Pancreas (tissue), 10 donors: Measurements from ENCODE around the gene NLGN1. TPM values are rescaled to one million over a fixed set of nuclear protein-coding genes. Genes with fewer than 3 reads are reported as not detected.

Experiments
- ATAC-seq, 4 donors: fragments of 200-7000 bp; cut with Tn5 transposase; one replicate each; pipeline versions ENCODE4 v1.8.0 to v1.9.1; 2020; ENCODE audit warnings: mild to moderate bottlenecking in 4 of 4, moderate library complexity in 4 of 4
- DNase-seq, 6 donors: peaks; one replicate each; pipeline ENCODE4 v3.0.0-alpha.2; 2020
- FAIRE-seq: peaks from 2 replicates; lab custom pipeline; 2012; peaks lifted over from hg19 to GRCh38; lab: Jason Lieb, UNC
- H3K27ac ChIP-seq, 4 donors: fragments of 200-600 bp; sonication (generic); 1 replicate in 3 of 4; 2 replicates in 1 of 4; pipeline versions ENCODE4 v1.5.0 to v1.8.0; 2020
- H3K27me3 ChIP-seq, 4 donors: fragments of 200-600 bp; one replicate each; pipeline ENCODE4 v1.8.0; 2021
- H3K36me3 ChIP-seq, 3 donors: fragments of 200-600 bp; sonication (generic) in 1 of 3; one replicate each; pipeline versions ENCODE4 v1.5.0 to v1.8.0; 2020 to 2021
- H3K4me1 ChIP-seq, 3 donors: fragments of 200-600 bp; one replicate each; pipeline ENCODE4 v1.8.0; 2021
- H3K4me3 ChIP-seq, 4 donors: fragments of 200-600 bp; sonication (generic) in 2 of 4; one replicate each; pipeline versions ENCODE4 v1.5.0 to v1.8.0; 2020 to 2021
- H3K9me3 ChIP-seq, 4 donors: fragments of 200-600 bp; one replicate each; pipeline ENCODE4 v1.8.0; 2021
- WGBS, 2 donors: extraction: QIAGEN DNeasy Blood & Tissue Kit; methylation state at CpG; one replicate each; pipeline ENCODE4 v1.1.7; 2013; 5-methylcytosine and 5-hydroxymethylcytosine counted together
- intact Hi-C, 3 donors: fragments of 100-400 bp; cut with DNase I; formaldehyde crosslinking; loops; one replicate each; pipeline versions ENCODE4 v1.11.1 to v1.14.2; 2022
- polyA plus RNA-seq, 2 donors: library from polyadenylated mRNA; stranded (reverse); fragments of 200-250 nt; gene quantifications; one replicate each; pipeline ENCODE4 v1.2.3, GENCODE V29; 2013
- total RNA-seq, 6 donors: library from RNA; stranded (reverse); fragmentation: NEBNext Ultra II Directional in 4 of 6; extraction: Animal tissue kit (Norgen Biotek cat#: 25700) in 4 of 6; gene quantifications; one replicate each; pipeline versions ENCODE4 v1.2.1 to v1.2.4, GENCODE V29; 2021 to 2023
- TF ChIP-seq, protein P1 (sequence below), 4 donors: fragments of 200-600 bp; sonication (generic) in 3 of 4; IDR thresholded peaks; one replicate each; pipeline versions ENCODE4 v1.5.0 to v1.8.0; 2021; ENCODE audit warnings: antibody characterized with exemption in 4 of 4
- donor health status: healthy with polysubstance abuse.
- donor health status: DM: no; HTN: no; CAD: no; lungs with moderate emphysema.
- donor health status: DM: no; HTN: no; CAD: no.
- donor health status: control.
- donor health status: control.
- donor health status: Bipolar disorder and iron deficiency.
- donor health status: DM: yes; HTN: yes; CAD: no.
- donor health status: DM: no; HTN: no; CAD: no.
- donor health status: DM: no; HTN: no; CAD: no.
- donor health status: DM: yes; HTN: yes; CAD: no.

Gene NLGN1
- total and polyA plus RNA-seq, 8 donors = 0.49 to 2.3 (median 0.84) TPM

DNA sequence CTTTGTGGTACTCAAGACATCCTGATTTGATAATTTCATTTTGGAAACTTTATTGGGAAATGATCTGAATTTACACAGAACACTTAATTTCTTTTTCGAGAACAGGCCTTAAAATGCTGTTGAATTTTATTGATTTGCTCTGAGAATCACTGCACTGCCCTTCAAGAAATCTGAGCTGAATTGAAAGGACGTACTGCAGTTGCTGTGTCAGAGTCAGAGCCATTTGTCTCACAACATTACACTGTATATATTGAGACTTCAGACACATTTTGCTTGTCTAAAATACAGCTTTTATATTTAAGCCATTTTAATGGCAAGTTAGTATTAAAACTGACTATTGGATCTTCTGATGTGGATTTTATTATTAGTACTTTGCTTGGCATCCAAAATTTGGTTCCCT, 504.1 kb downstream of the NLGN1 start:
- H3K27ac ChIP-seq = no peak overlapping the region
- no peaks in the 10 kb centered on the region for H3K27me3 ChIP-seq
- H3K9me3 ChIP-seq = no peaks in the 10 kb centered on the region
- H3K4me3 ChIP-seq = no peak overlapping the region
- no peak for FAIRE-seq
- no peak for ATAC-seq
- no peaks in the 10 kb centered on the region for H3K4me1 ChIP-seq
- intact Hi-C loops = no loop called here
- TF ChIP-seq, protein P1, sequence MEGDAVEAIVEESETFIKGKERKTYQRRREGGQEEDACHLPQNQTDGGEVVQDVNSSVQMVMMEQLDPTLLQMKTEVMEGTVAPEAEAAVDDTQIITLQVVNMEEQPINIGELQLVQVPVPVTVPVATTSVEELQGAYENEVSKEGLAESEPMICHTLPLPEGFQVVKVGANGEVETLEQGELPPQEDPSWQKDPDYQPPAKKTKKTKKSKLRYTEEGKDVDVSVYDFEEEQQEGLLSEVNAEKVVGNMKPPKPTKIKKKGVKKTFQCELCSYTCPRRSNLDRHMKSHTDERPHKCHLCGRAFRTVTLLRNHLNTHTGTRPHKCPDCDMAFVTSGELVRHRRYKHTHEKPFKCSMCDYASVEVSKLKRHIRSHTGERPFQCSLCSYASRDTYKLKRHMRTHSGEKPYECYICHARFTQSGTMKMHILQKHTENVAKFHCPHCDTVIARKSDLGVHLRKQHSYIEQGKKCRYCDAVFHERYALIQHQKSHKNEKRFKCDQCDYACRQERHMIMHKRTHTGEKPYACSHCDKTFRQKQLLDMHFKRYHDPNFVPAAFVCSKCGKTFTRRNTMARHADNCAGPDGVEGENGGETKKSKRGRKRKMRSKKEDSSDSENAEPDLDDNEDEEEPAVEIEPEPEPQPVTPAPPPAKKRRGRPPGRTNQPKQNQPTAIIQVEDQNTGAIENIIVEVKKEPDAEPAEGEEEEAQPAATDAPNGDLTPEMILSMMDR (IDR thresholded peaks at IDR 0.05) = no peak
- WGBS, 2 donors = 58 to 66% methylated on average over 2 of the region's 2 CpGs
- DNase-seq = no peak
- H3K36me3 ChIP-seq = no peaks in the 10 kb centered on the region

DNA sequence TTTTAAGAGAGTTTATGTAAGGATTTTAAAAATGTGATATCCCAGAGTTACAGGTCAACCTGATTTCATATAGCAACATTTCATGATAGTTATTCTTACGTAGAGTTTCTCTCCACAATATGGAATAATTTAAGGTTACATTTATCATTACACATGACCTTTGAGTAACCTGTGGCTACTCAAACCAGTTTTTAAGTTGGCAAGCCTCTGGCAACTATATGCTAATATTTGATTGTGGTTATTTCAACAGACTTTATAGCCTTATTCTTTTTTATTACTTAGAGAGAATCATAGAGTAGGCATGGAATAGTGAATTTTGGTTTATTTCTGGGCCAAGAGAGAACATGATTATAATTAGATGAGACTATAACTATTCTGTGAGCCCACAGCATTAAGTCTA, 504.9 kb downstream of the NLGN1 start:
- no peak for DNase-seq
- 84 to 100% methylated on average over 1 of the region's 1 CpG for WGBS, 2 donors
- no peak for ATAC-seq
- no peaks in the 10 kb centered on the region for H3K4me1 ChIP-seq
- no peak overlapping the region for H3K27ac ChIP-seq
- no peaks in the 10 kb centered on the region for H3K27me3 ChIP-seq
- H3K4me3 ChIP-seq = no peak overlapping the region
- FAIRE-seq = no peak
- TF ChIP-seq, protein P1 (IDR thresholded peaks at IDR 0.05) = no peak
- H3K36me3 ChIP-seq = no peaks in the 10 kb centered on the region
- no peaks in the 10 kb centered on the region for H3K9me3 ChIP-seq
- intact Hi-C loops = no loop called here

DNA sequence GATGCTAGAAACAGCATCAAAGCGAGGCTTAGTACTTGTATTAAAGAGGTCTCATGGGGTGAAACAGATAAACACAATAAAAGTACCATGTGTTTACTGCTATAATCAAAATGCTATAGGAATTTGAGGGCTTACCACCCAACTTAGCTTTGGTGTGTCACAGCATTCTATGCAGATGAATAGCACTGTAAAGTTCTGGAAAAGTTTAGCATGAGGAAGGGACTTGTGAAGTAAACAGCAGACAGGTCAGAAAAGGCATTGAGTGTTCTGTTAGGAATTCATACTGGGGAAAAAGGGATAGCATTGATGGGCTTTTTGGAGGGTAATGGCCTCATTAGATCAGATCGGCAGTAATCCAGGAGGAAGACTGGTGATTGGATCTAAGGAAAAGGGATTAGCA, 505.3 kb downstream of the NLGN1 start:
- Histone ChIP-seq H3K4me3 (no peak overlapping the region), H3K4me1 (no peaks in the 10 kb centered on the region), H3K27me3 (no peaks in the 10 kb centered on the region), H3K36me3 (no peaks in the 10 kb centered on the region), H3K9me3 (no peaks in the 10 kb centered on the region), H3K27ac (no peak overlapping the region)
- intact Hi-C loops = no loop called here
- 69 to 82% methylated on average over 2 of the region's 2 CpGs for WGBS, 2 donors
- FAIRE-seq (no peak), DNase-seq (no peak), ATAC-seq (no peak)
- TF ChIP-seq, protein P1 (IDR thresholded peaks at IDR 0.05) = no peak

DNA sequence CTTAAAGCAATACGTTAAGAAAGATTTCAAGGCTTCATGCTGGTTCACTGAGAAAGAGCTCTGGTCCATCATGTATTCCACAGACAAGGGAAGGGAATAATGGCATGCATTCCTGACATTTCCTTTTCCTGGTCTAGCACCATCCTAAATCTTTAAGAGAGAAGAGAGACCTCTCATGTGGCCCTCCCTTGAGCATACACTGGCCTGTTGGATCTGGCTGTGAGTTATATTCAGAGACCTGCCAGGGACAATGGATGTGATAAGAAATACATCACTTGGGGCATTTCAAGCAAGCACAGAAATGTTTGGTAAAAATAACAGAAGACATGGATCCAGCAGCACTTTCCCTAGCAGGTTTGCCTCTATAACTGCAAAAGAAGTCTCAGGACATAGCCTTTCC, 507.8 kb downstream of the NLGN1 start:
- DNase-seq (no peak), ATAC-seq (no peak), FAIRE-seq (no peak)
- WGBS, 2 donors = 78 to 79% methylated on average over 1 of the region's 1 CpG
- intact Hi-C loops = no loop called here
- H3K9me3 ChIP-seq = no peaks in the 10 kb centered on the region
- no peaks in the 10 kb centered on the region for H3K27me3 ChIP-seq
- no peaks in the 10 kb centered on the region for H3K36me3 ChIP-seq
- TF ChIP-seq, protein P1 (IDR thresholded peaks at IDR 0.05) = no peak
- no peaks in the 10 kb centered on the region for H3K4me1 ChIP-seq
- no peak overlapping the region for H3K27ac ChIP-seq
- H3K4me3 ChIP-seq = no peak overlapping the region

DNA sequence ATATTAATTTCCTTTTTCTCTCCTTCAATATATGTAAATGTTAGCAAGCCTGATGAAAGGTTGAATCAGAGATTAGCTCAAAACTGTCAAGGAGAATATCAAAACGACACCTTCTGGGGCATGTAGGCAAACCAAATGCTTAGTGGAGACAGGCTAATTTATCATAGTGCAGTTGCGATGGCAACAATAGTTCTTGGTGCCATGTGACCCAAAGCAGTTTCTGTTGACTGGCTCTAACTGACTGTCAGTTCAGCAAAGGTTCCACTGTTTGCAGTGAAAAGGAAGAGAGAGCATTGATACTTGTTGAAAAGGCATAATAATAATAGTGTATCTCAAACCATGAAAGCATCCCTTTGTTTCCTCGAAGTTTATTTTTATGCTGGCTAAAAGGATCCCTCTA, 513.9 kb downstream of the NLGN1 start:
- no peaks in the 10 kb centered on the region for H3K9me3 ChIP-seq
- intact Hi-C loops = no loop called here
- ATAC-seq (peak in 1 of 4 donors; percentile 64), FAIRE-seq (no peak), DNase-seq (no peak)
- no peaks in the 10 kb centered on the region for H3K36me3 ChIP-seq
- H3K27me3 ChIP-seq = no peaks in the 10 kb centered on the region
- no peak overlapping the region for H3K27ac ChIP-seq
- no peaks in the 10 kb centered on the region for H3K4me1 ChIP-seq
- TF ChIP-seq, protein P1 (IDR thresholded peaks at IDR 0.05) = no peak
- 13 to 17% methylated on average over 3 of the region's 3 CpGs for WGBS, 2 donors
- H3K4me3 ChIP-seq = no peak overlapping the region
